ENCODE results near the gene OXER1.

DNA sequence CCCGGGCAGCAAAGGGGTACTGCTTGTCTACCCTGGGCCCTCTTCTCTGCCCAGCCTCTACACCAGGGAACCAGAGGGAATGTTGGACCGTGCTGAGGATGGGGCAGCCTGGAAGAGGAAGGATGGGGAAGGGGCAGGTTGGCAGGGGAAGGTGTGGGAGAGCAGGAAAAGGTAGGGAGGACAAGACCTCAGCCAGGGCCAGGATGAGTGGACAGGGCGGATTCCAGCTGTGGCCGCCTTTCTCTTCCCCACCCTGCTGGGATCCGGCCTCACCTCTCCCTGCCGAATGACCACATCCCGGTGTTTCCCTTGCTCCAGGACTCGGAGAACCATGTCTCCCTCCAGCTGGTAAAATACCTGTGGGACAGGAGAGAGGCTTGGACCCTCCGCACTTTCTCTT is 19.6 kb upstream of the OXER1 start:
- no peak for TF ChIP-seq CTCF (IDR thresholded peaks at IDR 0.05)
- no peak for TF ChIP-seq POLR2A (IDR thresholded peaks at IDR 0.05)
